GM12865 (cell line): ENCODE results near the gene MAGI2.
"Not testable (repeated sequence)": the region's sequence is repeated elsewhere in the genome, so short reads cannot be mapped to it uniquely, and the experiment has no call there.

Source experiments
- DNase-seq: peaks from one replicate; pipeline ENCODE4 v3.0.0; 2010; ENCODE audit warnings: low read depth
- H3K4me3 ChIP-seq: 2 replicates; pipeline ENCODE4 v1.5.1; 2011; ENCODE audit warnings: mild to moderate bottlenecking, low read depth, low read length, control low read depth
- TF ChIP-seq, protein P1 (sequence below): IDR thresholded peaks from 2 replicates; pipeline ENCODE4 v1.5.1; 2011; ENCODE audit warnings: low read length, control low read depth, low read depth, inconsistent platforms; ENCODE audit not compliant: insufficient read depth; ENCODE audit errors: missing control alignments

MAGI2 gene

DNA sequence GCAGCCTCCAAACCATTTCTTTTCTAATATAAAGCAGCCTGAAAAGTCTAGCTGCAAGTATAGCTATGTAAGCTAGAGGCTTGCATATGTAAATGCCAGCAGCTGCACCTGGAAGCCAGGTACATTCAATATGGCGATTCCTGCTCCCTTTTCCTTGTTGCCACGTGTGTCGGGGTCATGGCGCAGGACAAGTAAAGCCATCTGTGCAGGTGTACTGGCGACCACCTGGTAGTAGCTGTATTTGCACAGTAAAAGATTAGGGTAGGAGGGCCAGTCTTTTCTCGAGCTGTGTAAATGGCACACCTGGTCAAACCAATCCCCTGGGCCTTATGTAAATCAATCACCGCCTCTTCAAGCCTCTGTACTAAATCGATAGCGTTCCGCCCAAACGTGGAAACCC lies 484.5 kb downstream of the MAGI2 start:
- no peak overlapping the region for H3K4me3 ChIP-seq
- no peak for DNase-seq
- TF ChIP-seq, protein P1, sequence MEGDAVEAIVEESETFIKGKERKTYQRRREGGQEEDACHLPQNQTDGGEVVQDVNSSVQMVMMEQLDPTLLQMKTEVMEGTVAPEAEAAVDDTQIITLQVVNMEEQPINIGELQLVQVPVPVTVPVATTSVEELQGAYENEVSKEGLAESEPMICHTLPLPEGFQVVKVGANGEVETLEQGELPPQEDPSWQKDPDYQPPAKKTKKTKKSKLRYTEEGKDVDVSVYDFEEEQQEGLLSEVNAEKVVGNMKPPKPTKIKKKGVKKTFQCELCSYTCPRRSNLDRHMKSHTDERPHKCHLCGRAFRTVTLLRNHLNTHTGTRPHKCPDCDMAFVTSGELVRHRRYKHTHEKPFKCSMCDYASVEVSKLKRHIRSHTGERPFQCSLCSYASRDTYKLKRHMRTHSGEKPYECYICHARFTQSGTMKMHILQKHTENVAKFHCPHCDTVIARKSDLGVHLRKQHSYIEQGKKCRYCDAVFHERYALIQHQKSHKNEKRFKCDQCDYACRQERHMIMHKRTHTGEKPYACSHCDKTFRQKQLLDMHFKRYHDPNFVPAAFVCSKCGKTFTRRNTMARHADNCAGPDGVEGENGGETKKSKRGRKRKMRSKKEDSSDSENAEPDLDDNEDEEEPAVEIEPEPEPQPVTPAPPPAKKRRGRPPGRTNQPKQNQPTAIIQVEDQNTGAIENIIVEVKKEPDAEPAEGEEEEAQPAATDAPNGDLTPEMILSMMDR: no peak

DNA sequence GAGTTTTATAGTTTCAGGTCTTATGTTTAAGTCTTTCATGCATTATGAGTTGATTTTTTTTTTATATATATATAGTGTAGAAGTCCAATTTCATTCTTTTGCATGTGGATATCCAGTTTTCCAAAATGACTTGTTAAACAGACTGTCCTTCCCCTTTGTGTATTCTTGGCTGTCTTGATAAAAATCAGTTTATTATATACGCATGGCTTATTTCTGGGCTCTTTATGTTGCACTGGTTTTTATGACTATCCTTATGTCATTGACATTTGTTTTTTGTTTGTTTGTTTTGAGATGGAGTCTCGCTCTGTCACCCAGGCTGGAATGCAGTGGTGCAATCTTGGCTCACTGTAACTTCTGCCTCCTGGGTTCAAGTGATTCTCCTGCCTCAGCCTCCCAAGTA lies 485.9 kb downstream of the MAGI2 start:
- not testable (repeated sequence) for H3K4me3 ChIP-seq, DNase-seq

DNA sequence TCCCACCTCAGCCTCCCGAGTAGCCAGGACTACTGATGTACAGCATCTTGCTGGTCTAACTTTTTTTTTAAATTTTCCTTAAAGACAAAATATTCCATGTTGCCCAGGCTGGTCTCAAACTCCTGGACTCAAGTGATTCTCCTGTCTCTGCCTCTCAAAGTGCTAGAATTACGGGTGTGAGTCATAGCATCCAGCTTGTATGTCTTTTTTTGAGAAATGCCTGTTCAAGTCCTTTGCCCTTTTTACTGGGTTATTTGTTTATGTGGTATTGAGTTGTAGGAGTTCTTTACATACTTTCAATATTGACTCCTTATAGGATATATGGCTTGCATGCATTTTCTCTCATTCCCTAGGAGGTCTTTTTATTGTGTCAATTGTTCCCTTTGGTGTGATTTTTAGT lies 486.4 kb downstream of the MAGI2 start:
- no peak overlapping the region for H3K4me3 ChIP-seq
- no peak for DNase-seq
- TF ChIP-seq, protein P1: no peak

DNA sequence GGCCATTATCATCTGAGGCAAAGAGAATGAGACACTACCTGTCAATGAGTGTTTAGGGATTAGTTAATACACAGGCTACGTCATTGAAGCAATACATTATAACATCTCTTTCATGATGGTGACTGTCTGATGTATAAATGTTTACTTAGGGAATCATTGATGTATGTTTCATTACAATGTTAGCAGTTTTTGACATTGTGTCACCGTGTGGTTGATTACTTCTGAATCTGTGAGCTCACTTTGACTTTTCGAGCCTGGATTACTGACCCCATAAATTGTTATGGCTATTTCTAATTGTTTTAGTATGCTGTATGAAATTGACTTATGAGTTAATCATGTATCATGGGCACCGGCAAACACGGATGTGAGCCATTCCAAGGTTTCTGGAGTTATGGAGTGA lies 494.0 kb downstream of the MAGI2 start:
- DNase-seq: no peak
- no peak overlapping the region for H3K4me3 ChIP-seq
- TF ChIP-seq, protein P1: no peak

DNA sequence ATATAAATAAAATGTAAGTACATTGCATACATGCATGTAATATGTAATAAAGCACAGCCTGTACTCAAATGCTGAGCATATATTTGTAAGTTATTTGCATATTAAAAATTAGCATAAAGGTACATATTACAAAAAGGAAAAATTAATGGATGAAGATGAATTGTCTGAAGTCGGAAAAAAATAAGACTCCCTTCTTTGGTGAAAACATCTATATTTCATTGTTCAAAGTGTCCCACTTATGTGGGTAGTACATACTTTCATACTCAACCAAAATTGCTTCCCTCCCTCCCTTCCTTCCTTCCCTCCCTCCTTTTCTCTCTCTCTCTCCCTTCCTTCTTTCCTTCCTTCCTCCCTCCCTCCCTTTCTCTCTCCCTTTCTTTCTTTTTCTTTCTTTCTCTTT lies 498.1 kb downstream of the MAGI2 start:
- no peak overlapping the region for H3K4me3 ChIP-seq
- TF ChIP-seq, protein P1: no peak
- no peak for DNase-seq

DNA sequence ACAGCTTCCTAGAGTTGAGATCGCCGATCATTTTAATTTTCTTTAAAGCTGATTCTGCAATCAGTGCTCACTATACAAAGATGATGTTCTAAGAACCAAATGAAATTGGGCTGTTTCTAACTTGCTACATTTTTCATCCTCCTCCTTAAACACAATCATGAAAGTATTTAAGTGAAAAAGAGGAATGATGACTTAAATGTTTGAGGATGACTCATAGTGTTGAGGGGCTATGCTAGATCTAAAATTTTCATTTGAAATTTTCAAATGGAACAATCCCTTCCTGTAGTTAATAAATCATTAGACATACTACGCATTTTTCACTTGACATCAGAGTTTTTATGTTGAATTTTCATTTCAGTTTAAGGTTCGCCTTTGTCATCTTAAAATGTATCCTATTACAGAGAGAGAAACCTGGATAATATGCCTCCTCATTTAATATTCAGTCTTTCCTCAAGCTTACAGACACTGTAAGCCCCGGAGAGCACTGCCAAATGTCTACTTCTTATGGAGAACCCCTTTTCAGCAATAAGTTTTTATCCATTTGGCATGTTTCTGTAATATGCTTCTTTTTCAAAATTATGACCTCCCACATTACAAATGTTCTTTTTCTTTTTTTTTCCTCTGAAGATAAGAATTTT lies 499.6 kb downstream of the MAGI2 start:
- TF ChIP-seq, protein P1: no peak

DNA sequence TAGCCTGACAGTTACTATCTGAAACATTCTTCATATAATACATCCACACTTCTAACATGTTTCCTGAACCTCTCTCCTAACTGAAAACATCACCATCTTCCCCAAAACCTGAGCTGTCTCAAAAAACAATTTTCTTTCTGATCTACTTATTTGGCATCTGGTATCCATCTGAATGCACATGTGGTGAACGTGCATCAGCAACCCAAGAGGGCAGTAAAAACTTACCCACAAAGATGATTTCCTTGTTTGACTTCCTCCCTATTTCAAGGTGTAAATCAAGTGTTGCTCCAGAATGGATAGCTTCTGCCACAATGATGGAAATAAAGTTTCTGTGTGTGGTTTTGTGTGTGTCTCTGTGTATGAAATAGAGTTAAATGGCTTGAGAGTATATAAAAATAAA lies 500.4 kb downstream of the MAGI2 start:
- TF ChIP-seq, protein P1: no peak
- no peak for DNase-seq
- H3K4me3 ChIP-seq: no peak overlapping the region

More for the DNA sequence above, 499.6 kb downstream of the MAGI2 start:
- no peak overlapping the region for H3K4me3 ChIP-seq
- no peak for DNase-seq
